CD4-positive, alpha-beta T cell treated with Interleukin-6 for 4 hours (primary cell): ENCODE data around the gene FAT1.

ENCODE experiments used
- DNase-seq: peaks from one replicate; pipeline ENCODE4 v3.0.0-alpha.2; 2020; ENCODE audit warnings: mixed read lengths

FAT1 gene

DNA sequence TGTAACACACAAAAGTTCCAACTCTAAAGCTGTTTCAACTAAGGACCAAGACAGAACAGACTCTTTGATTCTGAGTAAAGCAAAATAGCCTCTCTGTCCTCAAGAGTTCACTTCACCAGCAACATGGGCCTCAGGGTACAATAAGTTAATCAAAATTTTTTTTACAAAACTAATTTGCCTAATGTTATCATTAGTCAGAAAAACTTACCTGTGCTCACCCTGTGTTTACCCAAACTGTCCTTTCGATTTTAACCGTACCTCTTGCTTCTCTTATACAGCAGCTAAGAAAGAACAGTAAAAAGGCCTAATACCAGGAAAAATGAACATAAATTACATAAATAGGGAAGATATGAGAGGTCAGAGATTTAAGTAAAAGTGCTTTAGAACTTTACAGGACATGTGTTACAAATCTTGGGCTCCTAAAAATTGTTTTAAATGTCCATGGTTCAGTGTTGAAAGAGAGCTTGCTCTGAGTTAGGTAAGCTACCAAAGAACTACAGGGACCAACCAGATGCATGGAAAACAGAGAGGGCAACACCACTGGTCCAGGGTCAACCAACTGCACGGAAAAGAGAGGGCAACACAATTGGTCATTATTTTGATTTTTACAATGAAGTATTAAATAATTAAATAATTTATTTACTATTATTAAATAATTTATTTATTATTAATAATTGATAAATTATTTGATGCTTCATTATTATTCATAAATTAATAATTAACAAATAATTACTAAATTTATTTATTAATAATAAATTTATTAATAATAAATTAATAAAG, 73.1 kb downstream of the FAT1 start:
- no peak for DNase-seq

DNA sequence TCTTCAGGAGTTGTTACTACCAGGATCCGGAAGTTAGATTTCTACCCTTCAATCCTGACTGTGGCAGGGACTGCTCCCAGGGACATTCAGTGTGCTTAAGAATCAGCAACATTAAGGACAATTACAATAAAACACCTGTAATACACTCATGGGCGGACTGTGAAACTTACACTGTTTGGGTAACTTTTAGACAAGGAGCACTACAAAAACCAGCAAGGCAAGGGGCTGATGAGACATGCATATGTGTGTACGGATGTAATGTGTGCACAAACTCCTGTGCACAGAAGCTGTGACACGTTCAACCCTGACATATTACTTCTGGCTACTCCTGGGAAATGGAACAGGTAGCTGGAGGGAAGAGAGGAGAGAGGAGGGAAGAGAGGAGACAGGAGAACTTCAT, 75.8 kb downstream of the FAT1 start:
- DNase-seq: no peak

DNA sequence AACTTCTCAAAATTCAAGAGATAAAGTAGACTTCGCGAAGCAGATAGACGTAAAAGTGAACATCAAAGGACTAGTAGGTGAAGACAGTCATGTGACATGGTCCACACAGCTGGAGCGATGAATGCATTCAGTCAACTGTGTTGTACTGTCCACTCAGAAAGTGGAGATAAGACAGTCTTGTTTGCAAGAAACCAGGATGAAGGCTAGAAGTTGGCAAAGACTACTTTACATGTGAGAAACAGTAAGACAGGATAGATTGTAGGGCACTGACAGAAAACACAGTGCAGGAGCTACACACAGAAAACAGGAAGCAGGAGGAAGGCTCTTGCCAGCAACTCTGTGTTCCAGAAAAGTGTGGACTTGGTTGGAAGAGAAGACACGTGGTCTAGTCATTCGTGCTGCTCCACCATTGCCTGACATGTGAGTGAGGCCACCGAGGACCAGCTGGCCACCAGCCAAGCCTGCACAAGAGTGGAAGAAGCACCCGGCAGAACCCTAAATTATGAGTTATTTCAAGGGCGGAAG, 78.9 kb downstream of the FAT1 start:
- no peak for DNase-seq

DNA sequence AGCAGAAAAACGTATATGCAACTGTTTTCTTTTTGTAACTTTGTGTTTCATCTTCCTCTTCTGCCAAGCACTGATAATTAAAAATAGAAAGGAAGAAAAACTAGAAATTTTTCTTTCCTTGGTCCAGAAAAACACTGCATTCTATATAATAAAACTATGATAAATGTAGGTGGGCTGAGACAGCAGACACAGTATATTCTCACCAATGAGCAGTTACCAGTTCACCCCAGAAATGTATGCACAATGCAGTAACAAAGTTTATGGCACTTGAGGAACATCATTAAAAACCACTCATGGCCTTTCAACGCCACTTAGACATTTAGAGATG, 79.4 kb downstream of the FAT1 start:
- no peak for DNase-seq

DNA sequence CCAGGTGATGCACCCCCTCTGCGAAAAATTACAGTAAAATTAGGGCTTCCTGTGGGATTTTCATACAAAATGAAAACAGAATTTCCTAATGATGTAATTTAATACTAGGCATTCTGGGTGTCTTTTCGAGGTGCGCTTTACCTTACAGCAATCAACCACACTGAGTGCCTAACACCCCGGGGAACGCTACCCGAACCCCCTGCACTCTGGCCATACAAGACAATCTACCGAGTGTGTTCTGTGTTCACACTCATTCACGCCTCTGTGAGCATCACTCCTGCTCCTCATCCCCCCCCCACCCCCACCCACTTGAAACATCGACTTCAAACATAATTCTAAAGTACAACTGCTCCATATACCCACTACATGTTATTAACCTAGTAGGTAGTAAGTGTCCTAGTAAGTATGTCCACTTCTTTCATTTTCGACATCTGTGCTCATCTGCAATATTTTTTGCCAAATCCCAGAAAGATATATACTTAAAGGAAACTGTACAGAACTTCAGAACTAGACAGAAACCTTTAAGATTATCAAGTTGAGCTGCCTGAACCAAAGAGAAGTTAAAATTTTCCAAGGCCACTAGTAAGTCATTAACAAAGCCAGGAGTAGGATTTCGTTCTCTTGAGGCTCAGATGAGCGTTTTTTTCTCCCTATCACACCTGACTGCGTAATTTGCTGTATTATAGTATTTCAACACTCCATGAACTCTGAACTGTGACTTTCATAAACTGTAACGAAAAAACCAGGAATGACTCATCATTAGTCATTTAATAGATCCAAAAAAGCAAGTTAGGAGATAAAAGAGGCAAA, 80.0 kb downstream of the FAT1 start:
- DNase-seq: no peak

DNA sequence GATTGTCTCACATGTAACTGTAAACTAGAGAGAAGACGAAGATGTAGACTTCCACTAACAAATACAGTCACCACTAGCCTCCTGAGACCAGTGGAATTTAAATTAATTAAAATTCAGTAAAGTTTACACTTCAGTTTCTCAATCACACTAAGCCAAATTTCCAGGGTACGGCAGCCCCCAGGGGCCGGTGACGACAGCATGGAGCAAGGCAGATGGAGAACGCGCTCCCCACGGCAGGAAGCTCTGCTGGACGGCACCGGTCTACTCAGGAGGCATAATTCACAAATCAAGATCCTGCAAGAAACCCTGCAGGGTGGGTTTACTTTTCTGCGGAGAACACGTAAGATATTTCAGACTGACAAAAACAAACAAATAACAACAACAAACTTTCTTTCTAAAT, 80.7 kb downstream of the FAT1 start:
- no peak for DNase-seq

DNA sequence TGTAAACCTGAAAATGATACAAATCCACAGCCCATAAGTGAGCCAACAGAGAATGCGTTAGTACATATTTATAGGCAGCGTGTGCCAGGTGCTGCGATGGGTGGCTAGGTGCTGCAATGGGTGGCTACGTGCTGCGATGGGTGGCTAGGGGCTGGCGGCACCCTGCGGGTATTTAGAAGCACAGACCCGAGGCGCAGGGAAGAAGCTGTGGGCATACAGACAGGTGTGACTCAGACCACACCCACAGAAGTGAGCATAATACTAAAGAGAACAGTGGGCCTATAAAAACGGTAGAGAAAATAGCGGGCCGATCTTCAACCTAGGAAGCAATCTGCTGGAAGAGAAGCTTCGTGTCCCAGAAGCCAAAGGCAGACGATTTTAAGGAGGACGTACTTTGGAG, 81.1 kb downstream of the FAT1 start:
- no peak for DNase-seq

DNA sequence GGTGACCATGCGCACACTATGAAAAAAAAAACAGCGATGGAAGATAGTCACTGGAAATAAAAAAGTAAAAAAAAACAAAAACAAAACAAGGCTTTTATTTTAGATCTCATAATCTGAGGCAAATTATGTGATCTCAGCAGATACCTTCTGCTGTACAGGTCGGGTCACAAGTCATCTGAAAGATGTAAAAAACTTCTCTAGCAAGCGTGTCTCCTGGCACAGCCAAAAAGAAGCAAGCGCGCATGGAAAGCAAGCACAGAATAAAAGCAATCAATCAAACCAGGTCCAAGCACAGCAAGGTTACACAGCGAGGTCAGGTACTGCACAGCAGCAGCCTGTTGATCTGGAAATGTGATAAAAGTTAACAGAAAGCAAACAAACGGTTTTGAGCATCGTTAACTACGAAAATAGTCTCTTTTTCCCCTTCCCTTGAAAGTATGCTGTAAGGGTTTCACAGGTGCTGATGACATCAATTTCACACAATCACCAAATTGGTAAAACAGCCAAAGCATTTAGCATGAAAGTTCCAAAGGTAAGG, 89.0 kb downstream of the FAT1 start:
- no peak for DNase-seq

DNA sequence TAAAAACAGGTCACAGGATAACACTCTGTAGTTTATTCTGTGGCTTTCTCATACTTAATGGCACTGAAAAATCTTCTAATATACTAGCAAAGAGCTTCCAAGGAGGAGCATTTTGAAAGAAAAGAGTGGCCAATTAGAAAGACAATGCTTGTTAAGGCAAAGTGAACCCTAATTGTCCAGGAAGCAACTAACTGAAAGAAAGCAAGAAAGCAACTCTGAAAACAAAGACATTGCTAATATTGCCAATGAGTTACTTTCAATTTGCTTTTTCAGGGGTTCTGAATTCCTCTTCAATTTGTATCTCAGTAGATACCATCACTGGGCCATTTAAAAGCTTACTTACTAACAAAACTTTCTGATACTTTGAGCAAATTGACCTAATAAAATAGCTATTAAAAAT, 89.8 kb downstream of the FAT1 start:
- no peak for DNase-seq

DNA sequence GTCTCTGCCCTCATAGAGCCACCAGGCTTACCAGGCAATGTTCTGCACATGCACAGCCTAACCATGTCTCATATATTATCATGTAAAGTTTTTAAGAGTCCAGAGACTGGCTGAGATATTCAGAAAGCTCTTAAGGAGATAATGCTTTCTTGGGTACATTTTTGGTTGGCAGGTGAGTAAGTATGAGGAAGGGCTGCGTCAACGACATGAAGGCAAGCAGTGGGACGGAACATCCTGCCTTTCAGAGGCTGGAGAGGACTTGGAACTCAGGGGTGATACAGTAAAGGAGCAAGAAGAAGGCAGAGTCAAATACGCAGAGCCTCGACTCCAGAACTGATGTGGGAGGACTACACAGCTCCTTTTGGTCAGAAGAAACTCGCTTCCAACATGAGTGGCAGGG, 93.5 kb downstream of the FAT1 start:
- no peak for DNase-seq

DNA sequence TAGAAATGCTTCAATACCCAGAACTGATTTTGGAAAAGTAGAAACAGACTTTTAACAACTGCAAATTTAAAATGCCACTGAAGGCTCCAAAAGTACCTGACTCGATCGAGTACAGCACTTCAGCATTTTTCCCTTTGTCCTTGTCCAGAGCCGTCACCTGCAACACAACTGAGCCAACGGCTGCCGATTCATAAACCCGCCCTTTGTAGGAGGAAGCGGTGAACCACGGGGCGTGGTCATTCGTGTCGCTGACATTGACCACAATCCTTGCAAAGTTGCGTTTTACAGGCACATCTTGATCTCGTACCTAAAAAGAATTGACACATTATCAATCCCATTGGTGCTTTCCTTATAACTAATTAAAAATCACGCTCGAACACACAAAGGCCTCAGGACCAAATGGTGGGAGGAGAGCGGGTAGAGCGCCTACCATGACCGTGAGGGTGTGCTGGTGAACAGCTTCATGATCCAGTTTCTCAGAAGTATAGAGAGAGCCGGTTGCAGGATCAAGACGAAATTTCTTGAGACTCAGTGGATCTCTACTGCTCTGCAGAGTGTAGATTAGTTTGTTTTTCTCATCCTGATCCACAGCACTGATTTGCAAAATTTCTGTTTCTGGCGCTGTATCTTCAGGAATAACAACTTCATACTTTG, 95.5 kb downstream of the FAT1 start:
- no peak for DNase-seq

DNA sequence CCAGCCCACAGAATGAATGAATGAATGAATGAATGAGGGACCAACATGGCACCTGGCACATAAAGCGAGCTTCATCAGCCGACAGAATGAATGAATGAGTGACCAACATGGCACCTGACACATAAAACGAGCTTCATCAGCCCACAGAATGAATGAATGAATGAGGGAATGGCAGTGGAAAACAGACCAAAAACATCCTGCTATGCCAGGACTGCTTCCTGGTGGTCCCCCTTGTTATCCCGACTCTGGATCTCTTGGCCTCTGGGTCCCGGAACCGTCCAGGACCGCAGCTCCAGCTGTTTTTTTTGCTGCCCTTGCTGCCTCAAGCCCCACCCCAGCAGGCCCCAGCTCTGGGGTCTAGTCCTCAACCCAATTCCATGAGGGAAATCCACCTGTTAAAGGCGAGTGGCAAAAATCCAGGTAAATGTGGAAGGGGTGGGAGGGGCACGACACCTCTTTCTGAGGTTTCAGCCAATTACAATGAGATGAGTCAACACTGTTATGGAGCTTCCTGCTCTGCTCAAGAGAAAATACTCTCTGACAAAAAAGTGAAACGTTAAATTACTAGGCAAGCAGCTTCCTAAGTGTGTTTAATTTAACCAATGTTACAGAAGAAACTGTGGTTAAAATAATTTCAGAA, 96.3 kb downstream of the FAT1 start:
- DNase-seq: no peak

DNA sequence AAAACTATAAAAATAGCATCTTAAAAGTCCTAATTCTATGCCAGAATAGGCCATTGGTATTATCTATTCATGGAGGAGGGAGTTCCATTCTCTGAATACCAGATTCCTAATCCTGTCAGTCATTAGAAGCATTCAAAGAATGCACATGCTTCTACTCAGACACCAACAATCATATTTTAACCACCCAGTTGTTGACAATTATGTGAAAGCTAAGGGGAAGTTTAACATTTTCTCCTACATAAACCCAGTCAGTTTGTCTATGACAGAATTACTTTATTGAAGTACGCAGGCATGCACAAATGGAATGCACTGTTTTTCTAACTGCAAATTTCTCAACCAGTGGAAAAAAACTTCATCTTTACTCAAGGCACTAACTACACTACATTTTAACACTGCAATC, 98.7 kb downstream of the FAT1 start:
- DNase-seq: no peak

DNA sequence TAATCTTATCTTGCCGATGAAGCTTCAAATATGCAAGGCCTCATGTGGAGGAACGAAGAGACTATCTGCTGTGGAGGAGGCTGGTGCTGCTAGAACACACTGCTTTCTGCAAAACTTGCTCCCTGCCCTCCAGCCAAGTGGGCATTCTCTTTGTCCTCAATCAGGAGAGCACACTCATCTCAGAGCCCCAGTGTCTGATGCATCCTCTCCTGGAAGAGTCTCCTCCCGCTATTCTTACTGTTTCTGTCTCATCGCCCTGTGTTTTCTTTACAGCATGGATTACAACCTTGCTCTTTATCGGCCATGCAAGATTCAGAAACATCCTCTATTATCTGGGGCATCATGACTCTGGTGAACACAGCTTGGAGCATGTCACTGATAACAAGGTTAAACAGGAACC, 100.1 kb downstream of the FAT1 start:
- no peak for DNase-seq

DNA sequence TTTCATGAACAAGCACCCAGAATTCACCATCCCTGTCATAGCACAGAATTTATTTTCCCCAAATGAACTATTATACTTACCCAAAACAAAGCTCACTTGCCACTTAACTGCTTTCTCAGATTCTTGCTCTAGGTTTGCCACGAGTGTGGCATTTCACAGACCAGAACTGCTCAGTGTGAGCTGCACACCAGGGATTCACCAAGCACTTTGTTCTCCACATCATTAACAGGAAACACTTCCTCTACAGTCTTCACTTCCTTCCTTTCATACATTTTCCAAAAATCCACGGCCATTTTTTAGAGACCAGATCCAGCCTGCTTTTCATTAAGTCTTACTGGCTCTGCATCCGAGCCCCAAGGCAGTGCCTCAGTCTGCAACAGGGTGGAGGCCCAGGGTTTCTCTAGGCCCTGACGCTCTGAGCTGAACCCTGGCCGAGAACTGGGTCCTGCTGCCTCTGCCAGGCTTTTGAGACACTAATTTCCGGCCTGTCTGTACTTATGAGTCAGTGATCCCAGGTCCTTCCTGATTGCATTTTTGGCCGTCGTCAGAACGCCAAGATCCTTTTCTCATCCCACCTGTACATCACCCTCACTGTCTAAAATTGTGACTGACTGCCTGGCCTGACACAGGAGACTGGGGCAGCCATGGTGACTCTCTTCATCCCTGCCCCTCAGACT, 100.7 kb downstream of the FAT1 start:
- DNase-seq: no peak

DNA sequence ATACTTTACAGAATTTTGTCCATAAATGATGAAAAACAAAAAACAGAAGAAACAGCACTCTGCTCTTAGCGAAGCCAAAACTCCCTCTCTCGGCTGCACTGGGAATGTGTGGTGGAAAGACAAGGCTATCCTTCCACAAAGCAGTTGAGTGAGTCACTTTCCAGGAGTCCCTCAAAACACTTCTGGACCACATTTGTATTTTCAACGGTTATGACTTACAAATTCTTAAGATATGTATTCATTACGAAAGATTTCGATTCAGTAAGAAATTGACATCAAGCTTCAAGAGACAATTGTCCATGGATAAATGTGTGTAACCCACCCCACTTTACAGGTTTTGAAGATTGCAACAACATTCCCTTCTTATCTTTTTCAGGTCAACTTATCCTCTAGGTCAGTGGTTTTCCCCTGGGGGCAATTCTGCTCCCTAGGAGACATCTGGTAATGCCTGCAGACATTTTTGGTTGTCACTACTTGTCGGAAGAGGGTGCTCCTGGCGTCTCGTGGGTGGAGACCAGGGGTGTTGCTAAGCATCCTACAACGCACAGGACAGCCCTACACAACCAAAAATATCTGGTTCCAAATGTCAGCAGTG, 101.6 kb downstream of the FAT1 start:
- DNase-seq: no peak

DNA sequence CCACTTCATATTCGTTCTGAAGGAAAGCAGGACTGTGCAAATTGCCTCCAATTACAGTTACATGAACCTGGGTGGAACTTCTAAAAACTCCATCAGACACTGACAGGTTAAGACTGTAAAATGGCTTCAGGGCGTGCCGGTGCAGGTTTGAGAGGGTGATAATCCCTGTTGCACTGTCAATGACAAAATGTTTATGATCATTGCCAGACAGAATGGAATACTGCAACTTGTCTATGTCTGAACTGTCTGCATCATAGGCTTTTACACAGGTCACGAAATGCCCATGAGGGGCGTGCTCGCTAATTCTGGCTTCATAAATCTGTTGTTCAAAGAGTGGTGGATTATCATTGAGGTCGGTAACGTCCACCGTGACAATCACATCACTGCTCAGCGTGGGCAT, 104.6 kb downstream of the FAT1 start:
- DNase-seq: no peak

DNA sequence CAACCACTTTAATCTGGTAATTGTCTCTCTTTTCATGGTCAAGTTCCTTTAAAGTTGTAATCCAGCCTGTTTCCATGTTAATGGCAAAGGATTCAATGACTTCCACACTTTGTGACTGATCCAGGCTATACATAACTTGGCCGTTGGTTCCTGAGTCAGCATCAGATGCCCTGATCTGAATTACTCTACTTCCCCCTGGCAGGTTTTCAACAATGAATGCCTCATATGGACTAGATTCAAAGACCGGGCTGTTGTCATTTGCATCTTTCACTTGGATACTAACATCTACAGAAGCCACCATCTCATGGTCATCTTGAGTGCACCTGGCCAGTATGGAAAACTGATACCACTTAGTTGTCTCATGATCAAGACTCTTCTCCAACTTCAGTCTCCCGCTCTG, 105.7 kb downstream of the FAT1 start:
- DNase-seq: no peak

DNA sequence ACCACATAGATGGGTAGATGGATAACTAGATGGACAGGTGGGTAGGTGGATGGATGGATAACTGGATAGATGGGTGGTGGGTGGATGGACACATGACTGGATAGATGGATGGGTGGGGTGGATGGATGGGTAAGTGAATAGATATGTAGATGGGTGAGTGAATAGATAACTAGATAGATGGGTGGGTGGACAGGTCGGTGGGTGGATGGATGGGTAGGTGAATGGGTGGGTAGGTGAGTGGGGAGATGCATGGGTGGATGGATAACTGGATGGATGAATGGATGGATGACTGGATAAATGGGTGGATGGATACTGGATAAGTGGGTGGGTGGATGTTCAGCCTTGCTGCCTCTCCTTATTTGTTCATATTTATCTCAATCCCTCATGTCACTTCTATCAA, 116.2 kb downstream of the FAT1 start:
- no peak for DNase-seq

DNA sequence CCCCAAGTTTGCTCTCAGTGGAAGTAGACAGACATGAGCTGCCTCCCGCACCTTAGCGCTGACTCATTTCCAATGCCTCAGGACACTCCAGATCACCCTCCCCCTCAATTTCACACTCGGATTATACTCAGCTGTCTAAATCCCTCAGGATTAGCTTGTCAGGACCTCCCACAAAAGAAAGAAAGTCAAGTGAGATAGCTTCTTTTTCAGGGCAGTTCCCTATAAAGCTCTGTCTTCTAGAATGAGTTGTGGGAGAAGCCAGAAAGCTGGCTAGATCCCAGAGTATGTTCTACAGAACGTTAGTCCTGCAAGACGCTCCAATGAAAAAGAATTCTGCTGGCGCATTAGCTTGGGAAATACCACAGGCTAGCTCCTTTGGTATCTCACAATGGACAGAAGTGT, 117.1 kb downstream of the FAT1 start:
- DNase-seq: no peak

DNA sequence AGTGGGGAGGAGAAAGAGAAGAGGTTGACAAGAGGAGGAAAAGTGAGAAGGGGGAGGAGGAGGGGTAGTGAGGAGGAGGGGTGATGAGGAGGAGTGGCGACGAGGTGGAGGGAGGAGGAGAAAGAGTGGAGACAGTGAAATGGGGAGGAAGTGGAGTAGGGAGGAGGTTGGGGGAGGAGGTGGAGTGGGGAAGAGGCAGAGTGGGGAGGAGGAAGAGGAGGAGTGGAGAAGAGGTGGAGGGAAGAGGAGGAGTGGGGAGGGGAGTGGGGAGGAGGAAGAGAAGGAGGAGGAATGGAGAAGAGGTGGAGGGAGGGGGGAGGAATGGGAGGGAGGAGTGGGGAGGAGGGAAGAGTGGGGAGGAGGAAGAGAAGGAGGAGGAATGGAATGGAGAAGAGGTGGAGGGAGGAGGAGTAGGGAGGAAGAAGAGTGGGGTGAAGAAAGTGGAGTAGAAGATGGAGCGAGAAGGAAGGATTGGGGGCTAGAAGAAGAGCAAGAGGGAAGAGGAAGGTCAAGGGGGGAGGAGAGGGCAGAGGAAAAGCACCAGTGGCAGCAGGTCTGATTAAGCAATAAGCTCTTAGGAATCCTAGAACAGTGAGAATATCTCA, 118.3 kb downstream of the FAT1 start:
- no peak for DNase-seq
